Measurements from ENCODE around the gene RB1. TPM values are rescaled to one million over a fixed set of nuclear protein-coding genes. Genes with fewer than 3 reads are reported as not detected.

The RB1 gene
- total RNA-seq, 1 experiment from 2014 or later, result 43.4 TPM

GRCh38 chr13:48504606-48505005, 201.1 kb downstream of the RB1 start:
- H3K36me3 Mint-ChIP-seq (ENCODE audit: insufficient read depth, unreplicated experiment), result no peaks in the 10 kb centered on the region
- no peak for TF ChIP-seq CTCF (IDR thresholded peaks at IDR 0.05; ENCODE audit: unreplicated experiment)
- no peaks in the 10 kb centered on the region for H3K27me3 Mint-ChIP-seq (ENCODE audit: insufficient read depth, unreplicated experiment)
- no TSS peak for BruUV-seq (replicated peaks)
- ChIA-PET POLR2A (no interaction called here), CTCF (interaction anchor here (0.6 to 1.0 kb wide), 2 partner anchors 11 to 149 kb away, joined by 3 read pairs; no protein-coding TSS in a partner anchor)
- no peak for DNase-seq (ENCODE audit: unreplicated experiment)
- no peak overlapping the region for H3K4me3 Mint-ChIP-seq (ENCODE audit: unreplicated experiment)
- intact Hi-C loops (cut with micrococcal nuclease), result no loop called here
- no peak overlapping the region for H3K27ac Mint-ChIP-seq (ENCODE audit: low read depth, unreplicated experiment)
- H3K9me3 Mint-ChIP-seq (ENCODE audit: unreplicated experiment), result no peaks in the 10 kb centered on the region
- H3K4me1 Mint-ChIP-seq (ENCODE audit: insufficient read depth, unreplicated experiment), result peaks cover 14% of the 10 kb centered on the region

GRCh38 chr13:48505012-48505411, 201.5 kb downstream of the RB1 start:
- Mint-ChIP-seq H3K9me3 (ENCODE audit: unreplicated experiment) (no peaks in the 10 kb centered on the region), H3K27ac (ENCODE audit: low read depth, unreplicated experiment) (no peak overlapping the region), H3K36me3 (ENCODE audit: insufficient read depth, unreplicated experiment) (no peaks in the 10 kb centered on the region), H3K4me3 (ENCODE audit: unreplicated experiment) (no peak overlapping the region), H3K4me1 (ENCODE audit: insufficient read depth, unreplicated experiment) (peaks cover 14% of the 10 kb centered on the region), H3K27me3 (ENCODE audit: insufficient read depth, unreplicated experiment) (no peaks in the 10 kb centered on the region)
- POLR2A ChIA-PET, result no interaction called here
- DNase-seq (ENCODE audit: unreplicated experiment), result no peak
- no TSS peak for BruUV-seq (replicated peaks)
- CTCF ChIA-PET, result no interaction called here
- intact Hi-C loops (cut with micrococcal nuclease), result no loop called here
- TF ChIP-seq CTCF (IDR thresholded peaks at IDR 0.05; ENCODE audit: unreplicated experiment), result no peak

- no peak for TF ChIP-seq CTCF (IDR thresholded peaks at IDR 0.05; ENCODE audit: unreplicated experiment)
- no peak for DNase-seq (ENCODE audit: unreplicated experiment)
- H3K27me3 Mint-ChIP-seq (ENCODE audit: insufficient read depth, unreplicated experiment), result no peaks in the 10 kb centered on the region
- ChIA-PET POLR2A (no interaction called here), CTCF (interaction anchor here (1.2 kb wide), 1 partner anchor 76 kb away, joined by 3 read pairs; no protein-coding TSS in a partner anchor)
- no TSS peak for BruUV-seq (replicated peaks)
- H3K9me3 Mint-ChIP-seq (ENCODE audit: unreplicated experiment), result no peaks in the 10 kb centered on the region
- H3K4me3 Mint-ChIP-seq (ENCODE audit: unreplicated experiment), result no peak overlapping the region
- peaks cover 6% of the 10 kb centered on the region for H3K36me3 Mint-ChIP-seq (ENCODE audit: insufficient read depth, unreplicated experiment)
- peaks cover 11% of the 10 kb centered on the region for H3K4me1 Mint-ChIP-seq (ENCODE audit: insufficient read depth, unreplicated experiment)
- no peak overlapping the region for H3K27ac Mint-ChIP-seq (ENCODE audit: low read depth, unreplicated experiment)
- intact Hi-C loops (cut with micrococcal nuclease), result no loop called here
Measured at GRCh38 chr13:48505597-48506091, 202.1 kb downstream of the RB1 start.

GRCh38 chr13:48506092-48506701, 202.6 kb downstream of the RB1 start:
- intact Hi-C loops (cut with micrococcal nuclease), result no loop called here

More at GRCh38 chr13:48506092-48506701, 202.6 kb downstream of the RB1 start:
- POLR2A ChIA-PET, result no interaction called here
- no TSS peak for BruUV-seq (replicated peaks)
- Mint-ChIP-seq H3K36me3 (ENCODE audit: insufficient read depth, unreplicated experiment) (peaks cover 6% of the 10 kb centered on the region), H3K4me3 (ENCODE audit: unreplicated experiment) (no peak overlapping the region), H3K4me1 (ENCODE audit: insufficient read depth, unreplicated experiment) (peaks cover 5% of the 10 kb centered on the region), H3K9me3 (ENCODE audit: unreplicated experiment) (no peaks in the 10 kb centered on the region), H3K27me3 (ENCODE audit: insufficient read depth, unreplicated experiment) (no peaks in the 10 kb centered on the region), H3K27ac (ENCODE audit: low read depth, unreplicated experiment) (no peak overlapping the region)
- no peak for DNase-seq (ENCODE audit: unreplicated experiment)
- CTCF ChIA-PET, result interaction anchor here (0.9 to 1.2 kb wide), 2 partner anchors 11 to 75 kb away, joined by 3 read pairs; no protein-coding TSS in a partner anchor
- no peak for TF ChIP-seq CTCF (IDR thresholded peaks at IDR 0.05; ENCODE audit: unreplicated experiment)

All from MCF 10A (cell line).